Gastroesophageal sphincter (tissue), 3 donors: Measurements from ENCODE around the gene ARFGAP2.

Experiments
- EP300 ChIP-seq: sonication (generic); formaldehyde crosslinking; IDR thresholded peaks from one replicate; pipeline ENCODE4 v1.6.1; 2017; ENCODE audit warnings: antibody characterized with exemption, mild to moderate bottlenecking
- POLR2A ChIP-seq, 2 donors: fragments of 450-650 bp; IDR thresholded peaks; one replicate each; pipeline ENCODE4 v1.6.1; 2017; ENCODE audit warnings: antibody characterized with exemption in 2 of 2, mild to moderate bottlenecking in 2 of 2, moderate library complexity in 1 of 2
- POLR2AphosphoS5 ChIP-seq: sonication (generic); formaldehyde crosslinking; IDR thresholded peaks from one replicate; pipeline ENCODE4 v1.6.1; 2017; ENCODE audit warnings: antibody characterized with exemption
- TF ChIP-seq, protein P1 (sequence below), 4 experiments: fragments of 200-600 bp in 2 of 4; fragments of 450-650 bp in 2 of 4; sonication (generic) in 1 of 4; IDR thresholded peaks; one replicate each; pipeline ENCODE4 v1.5.1; 2017 to 2019; ENCODE audit warnings: antibody characterized with exemption in 4 of 4, mild to moderate bottlenecking in 2 of 4, moderate library complexity in 2 of 4

DNA sequence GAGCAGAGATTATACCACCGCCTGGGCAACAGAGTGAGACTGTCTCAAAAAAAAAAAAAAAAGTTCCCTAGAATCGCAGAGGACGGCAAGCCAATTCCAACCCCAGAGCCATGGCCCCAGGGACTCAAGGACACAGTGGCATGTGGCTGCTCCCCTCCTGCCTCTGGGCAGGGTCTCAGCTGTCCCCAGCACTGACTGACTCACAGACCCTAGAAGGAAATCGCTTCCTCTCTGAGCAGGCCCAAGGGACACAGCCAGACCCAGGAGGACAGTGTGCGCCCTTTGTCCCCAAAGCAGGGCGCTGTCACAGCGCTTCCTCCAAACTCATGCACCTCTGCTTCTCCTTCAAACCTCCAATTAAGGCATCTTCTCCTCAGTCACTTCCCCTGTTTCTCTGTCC, 7.3 kb upstream of the ARFGAP2 start:
- TF ChIP-seq, protein P1, sequence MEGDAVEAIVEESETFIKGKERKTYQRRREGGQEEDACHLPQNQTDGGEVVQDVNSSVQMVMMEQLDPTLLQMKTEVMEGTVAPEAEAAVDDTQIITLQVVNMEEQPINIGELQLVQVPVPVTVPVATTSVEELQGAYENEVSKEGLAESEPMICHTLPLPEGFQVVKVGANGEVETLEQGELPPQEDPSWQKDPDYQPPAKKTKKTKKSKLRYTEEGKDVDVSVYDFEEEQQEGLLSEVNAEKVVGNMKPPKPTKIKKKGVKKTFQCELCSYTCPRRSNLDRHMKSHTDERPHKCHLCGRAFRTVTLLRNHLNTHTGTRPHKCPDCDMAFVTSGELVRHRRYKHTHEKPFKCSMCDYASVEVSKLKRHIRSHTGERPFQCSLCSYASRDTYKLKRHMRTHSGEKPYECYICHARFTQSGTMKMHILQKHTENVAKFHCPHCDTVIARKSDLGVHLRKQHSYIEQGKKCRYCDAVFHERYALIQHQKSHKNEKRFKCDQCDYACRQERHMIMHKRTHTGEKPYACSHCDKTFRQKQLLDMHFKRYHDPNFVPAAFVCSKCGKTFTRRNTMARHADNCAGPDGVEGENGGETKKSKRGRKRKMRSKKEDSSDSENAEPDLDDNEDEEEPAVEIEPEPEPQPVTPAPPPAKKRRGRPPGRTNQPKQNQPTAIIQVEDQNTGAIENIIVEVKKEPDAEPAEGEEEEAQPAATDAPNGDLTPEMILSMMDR (IDR thresholded peaks at IDR 0.05) = no peak
- no peak for TF ChIP-seq EP300
- no peak for TF ChIP-seq POLR2AphosphoS5
- TF ChIP-seq POLR2A (IDR thresholded peaks at IDR 0.05) = no peak
